GM20000 (cell line): Measurements from ENCODE around the gene RBM20.

ENCODE experiments used
- DNase-seq: peaks from one replicate; pipeline ENCODE4 v3.0.0; 2012; ENCODE audit warnings: low spot score
- CTCF ChIP-seq: IDR thresholded peaks from 2 replicates; pipeline ENCODE4 v1.5.1; 2012; ENCODE audit warnings: mild to moderate bottlenecking, control low read depth; ENCODE audit errors: extremely low read depth, missing control alignments

The RBM20 gene

GRCh38 chr10:110828525-110828924 is 184.4 kb downstream of the RBM20 start:
- DNase-seq, result no peak
- TF ChIP-seq CTCF, result no peak

GRCh38 chr10:110829721-110830410 is 185.7 kb downstream of the RBM20 start:
- no peak for TF ChIP-seq CTCF

GRCh38 chr10:110833234-110833940 is 189.3 kb downstream of the RBM20 start:
- TF ChIP-seq CTCF, result no peak
- no peak for DNase-seq

More at GRCh38 chr10:110829721-110830410, 185.7 kb downstream of the RBM20 start:
- no peak for DNase-seq

- no peak for DNase-seq
These were observed 189.9 kb downstream of the RBM20 start for GRCh38 chr10:110833941-110834628.

GRCh38 chr10:110834629-110835301 is 190.6 kb downstream of the RBM20 start:
- no peak for DNase-seq
- TF ChIP-seq CTCF, result no peak

More at GRCh38 chr10:110833941-110834628, 189.9 kb downstream of the RBM20 start:
- TF ChIP-seq CTCF, result no peak

- DNase-seq, result no peak
- TF ChIP-seq CTCF, result no peak
These were observed 191.7 kb downstream of the RBM20 start for GRCh38 chr10:110835841-110836240.

GRCh38 chr10:110836706-110837105 is 192.6 kb downstream of the RBM20 start:
- DNase-seq, result no peak
- no peak for TF ChIP-seq CTCF
